GM10248 (cell line): ENCODE measurements around the gene PNLIPRP1.

Experiments used
- CTCF ChIA-PET: fragments of 300-600 bp; sonication (Branson Sonifier 250); formaldehyde crosslinking; extraction: SDS; loops from one replicate; lab custom pipeline; 2021; ENCODE audit warnings: antibody characterized with exemption; lab: Yijun Ruan, JAX
- POLR2A ChIA-PET: fragments of 350-650 bp; sonication (Branson Sonifier 250); formaldehyde crosslinking; extraction: SDS; loops from one replicate; lab custom pipeline; 2020; ENCODE audit warnings: antibody characterized with exemption; lab: Yijun Ruan, JAX
- DNase-seq: peaks from one replicate; pipeline ENCODE4 v3.0.0; 2012; ENCODE audit errors: extremely low spot score
- CTCF ChIP-seq: IDR thresholded peaks from 2 replicates; pipeline ENCODE4 v1.5.1; 2012; ENCODE audit warnings: mild to moderate bottlenecking, low read depth; ENCODE audit errors: extremely low read depth, missing control alignments, control extremely low read depth

Gene PNLIPRP1

GRCh38 chr10:116653885-116654284, 63.1 kb downstream of the PNLIPRP1 start:
- ChIA-PET POLR2A (no interaction called here), CTCF (interaction anchor here (1.3 to 3.5 kb wide), 4 partner anchors 9 to 29 kb away, joined by 3 to 12 read pairs (median 4); no protein-coding TSS in a partner anchor)
- no peak for TF ChIP-seq CTCF
- no peak for DNase-seq

- ChIA-PET CTCF (interaction anchor here (1.3 to 3.5 kb wide), 3 partner anchors 10 to 28 kb away, joined by 3 to 12 read pairs (median 5); no protein-coding TSS in a partner anchor), POLR2A (no interaction called here)
- no peak for DNase-seq
- TF ChIP-seq CTCF = no peak
Measured at GRCh38 chr10:116654816-116655215, 64.1 kb downstream of the PNLIPRP1 start.

GRCh38 chr10:116655568-116655967, 64.8 kb downstream of the PNLIPRP1 start:
- no peak for DNase-seq
- ChIA-PET POLR2A (no interaction called here), CTCF (interaction anchor here (3.5 kb wide), 1 partner anchor 27 kb away, joined by 12 read pairs; no protein-coding TSS in a partner anchor)
- TF ChIP-seq CTCF = no peak

GRCh38 chr10:116656044-116656443, 65.3 kb downstream of the PNLIPRP1 start:
- DNase-seq = no peak
- TF ChIP-seq CTCF = no peak
- CTCF ChIA-PET = interaction anchor here (1.4 to 3.5 kb wide), 2 partner anchors 27 to 132 kb away, joined by 4 to 12 read pairs; no protein-coding TSS in a partner anchor
- POLR2A ChIA-PET = no interaction called here

- ChIA-PET CTCF (no interaction called here), POLR2A (no interaction called here)
- no peak for TF ChIP-seq CTCF
- no peak for DNase-seq
Measured at GRCh38 chr10:116657863-116658551, 67.2 kb downstream of the PNLIPRP1 start.
